Fibroblast of lung (primary cell): ENCODE data around the gene CUBN.

Experiments
- CTCF ChIP-seq, 2 donors: IDR thresholded peaks in 1 of 2; conservative IDR thresholded peaks in 1 of 2; 1 replicate in 1 of 2; 2 replicates in 1 of 2; pipeline ENCODE4 v1.5.1; 2011 to 2012; ENCODE audit warnings: low read length in 2 of 2, control low read depth in 1 of 2, inconsistent platforms in 1 of 2, low read depth in 1 of 2, mild to moderate bottlenecking in 1 of 2
- EZH2 ChIP-seq: IDR thresholded peaks from 2 replicates; pipeline ENCODE4 v1.5.1; 2012; ENCODE audit warnings: low read length, control low read depth, mild to moderate bottlenecking; ENCODE audit errors: missing control alignments

DNA sequence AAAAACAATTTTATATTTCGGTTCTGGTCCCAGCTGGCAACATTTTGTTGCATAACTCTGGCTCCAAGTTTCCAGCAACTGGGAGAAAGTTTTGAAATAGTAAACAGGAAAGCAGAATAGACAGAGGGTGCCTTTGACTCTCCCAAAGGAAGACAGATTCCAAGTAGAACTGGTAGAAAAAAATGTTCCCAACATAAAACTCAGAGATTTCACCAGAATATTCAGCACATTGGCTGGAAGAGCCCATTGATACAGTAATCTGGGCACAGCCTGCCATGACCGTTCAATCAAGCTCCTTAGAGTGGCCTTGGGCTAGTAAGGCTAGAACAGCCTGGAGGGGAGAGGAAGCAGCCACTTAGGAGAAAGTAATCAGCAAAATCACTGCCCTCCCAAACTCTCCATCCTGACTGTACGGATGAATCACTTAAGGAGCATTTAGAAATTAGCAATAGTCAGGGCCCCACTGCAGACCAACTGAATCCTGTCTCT lies 120.4 kb downstream of the CUBN start:
- TF ChIP-seq CTCF (conservative IDR thresholded peaks at IDR 0.05 in 1 of 2, IDR thresholded peaks at IDR 0.05 in 1 of 2; ENCODE audit: low read depth in 1 of 2, low read length in 2 of 2) (no peak), EZH2 (no peak)
